Endodermal cell (in vitro differentiated cells): Measurements from ENCODE around the gene NDUFS3. TPM values are rescaled to one million over a fixed set of nuclear protein-coding genes. Genes with fewer than 3 reads are reported as not detected.
A peak's percentile ranks its signal among the peaks of the same experiment; 100 is the strongest.

Source experiments
- DNase-seq: peaks from one replicate; pipeline ENCODE4 v3.0.0-alpha.2; 2017
- H3K27ac ChIP-seq: 2 replicates; pipeline ENCODE4 v1.5.1; 2013; ENCODE audit warnings: mild to moderate bottlenecking, low read depth, low read length, moderate library complexity
- H3K27me3 ChIP-seq: 2 replicates; pipeline ENCODE4 v1.6.1; 2013; ENCODE audit warnings: mild to moderate bottlenecking, low read length, moderate library complexity; ENCODE audit not compliant: insufficient read depth, control insufficient read depth, poor library complexity, severe bottlenecking
- H3K36me3 ChIP-seq: 2 replicates; pipeline ENCODE4 v1.7.0; 2013; ENCODE audit warnings: mild to moderate bottlenecking, low read length, moderate library complexity; ENCODE audit not compliant: control insufficient read depth, insufficient read depth
- H3K4me1 ChIP-seq: one replicate; pipeline ENCODE4 v1.7.0; 2013; ENCODE audit warnings: low read length; ENCODE audit not compliant: control insufficient read depth, insufficient read depth
- H3K4me3 ChIP-seq: 2 replicates; pipeline ENCODE4 v1.5.1; 2013; ENCODE audit warnings: mild to moderate bottlenecking, low read length, moderate library complexity
- H3K9ac ChIP-seq: 2 replicates; pipeline ENCODE4 v1.6.1; 2013; ENCODE audit warnings: mild to moderate bottlenecking, low read length, moderate library complexity; ENCODE audit not compliant: poor library complexity, severe bottlenecking; ENCODE audit errors: extremely low read depth
- H3K9me3 ChIP-seq: 2 replicates; pipeline ENCODE4 v1.6.1; 2013; ENCODE audit warnings: mild to moderate bottlenecking, low read length, moderate library complexity; ENCODE audit not compliant: control insufficient read depth
- H3K27ac Mint-ChIP-seq: 2 replicates; pipeline ENCODE4 v1.8.0; 2020; ENCODE audit warnings: mixed read lengths
- H3K27me3 Mint-ChIP-seq: 2 replicates; pipeline ENCODE4 v1.8.0; 2021; ENCODE audit warnings: mild to moderate bottlenecking, mixed read lengths; ENCODE audit not compliant: insufficient read depth
- H3K36me3 Mint-ChIP-seq: 2 replicates; pipeline ENCODE4 v1.8.0; 2020; ENCODE audit warnings: low read depth, mixed read lengths
- H3K4me1 Mint-ChIP-seq: 2 replicates; pipeline ENCODE4 v1.8.0; 2020; ENCODE audit warnings: mixed read lengths
- H3K4me3 Mint-ChIP-seq: 2 replicates; pipeline ENCODE4 v1.8.0; 2020; ENCODE audit warnings: mild to moderate bottlenecking, moderate library complexity, mixed read lengths
- H3K9me3 Mint-ChIP-seq: 2 replicates; pipeline ENCODE4 v1.8.0; 2020; ENCODE audit warnings: mild to moderate bottlenecking, mixed read lengths
- WGBS, 2 experiments: methylation state at CpG; one replicate each; pipeline versions ENCODE4 v1.1.5 to v1.1.7; 2013; ENCODE audit warnings: missing lambda C conversion rate in 2 of 2, mixed read lengths in 1 of 2; ENCODE audit not compliant: insufficient coverage in 1 of 2, insufficient read length in 1 of 2; 5-methylcytosine and 5-hydroxymethylcytosine counted together
- total RNA-seq, 2 donors: library from RNA; stranded (reverse); fragmentation: NEBNext Ultra II Directional in 1 of 2; extraction: Animal tissue kit (Norgen Biotek cat#: 25700) in 1 of 2; gene quantifications; 2 replicates in 1 of 2; 3 replicates in 1 of 2; pipeline ENCODE4 v1.2.1, GENCODE V29; 2021
- TF ChIP-seq, protein P1 (sequence below): fragments of 200-600 bp; sonication (generic); conservative IDR thresholded peaks from 2 replicates; pipeline ENCODE4 v1.5.0; 2021; ENCODE audit warnings: antibody characterized with exemption, mild to moderate bottlenecking

Gene NDUFS3
- total RNA-seq, 2 donors from 2014 or later = 104 to 106 TPM

DNA sequence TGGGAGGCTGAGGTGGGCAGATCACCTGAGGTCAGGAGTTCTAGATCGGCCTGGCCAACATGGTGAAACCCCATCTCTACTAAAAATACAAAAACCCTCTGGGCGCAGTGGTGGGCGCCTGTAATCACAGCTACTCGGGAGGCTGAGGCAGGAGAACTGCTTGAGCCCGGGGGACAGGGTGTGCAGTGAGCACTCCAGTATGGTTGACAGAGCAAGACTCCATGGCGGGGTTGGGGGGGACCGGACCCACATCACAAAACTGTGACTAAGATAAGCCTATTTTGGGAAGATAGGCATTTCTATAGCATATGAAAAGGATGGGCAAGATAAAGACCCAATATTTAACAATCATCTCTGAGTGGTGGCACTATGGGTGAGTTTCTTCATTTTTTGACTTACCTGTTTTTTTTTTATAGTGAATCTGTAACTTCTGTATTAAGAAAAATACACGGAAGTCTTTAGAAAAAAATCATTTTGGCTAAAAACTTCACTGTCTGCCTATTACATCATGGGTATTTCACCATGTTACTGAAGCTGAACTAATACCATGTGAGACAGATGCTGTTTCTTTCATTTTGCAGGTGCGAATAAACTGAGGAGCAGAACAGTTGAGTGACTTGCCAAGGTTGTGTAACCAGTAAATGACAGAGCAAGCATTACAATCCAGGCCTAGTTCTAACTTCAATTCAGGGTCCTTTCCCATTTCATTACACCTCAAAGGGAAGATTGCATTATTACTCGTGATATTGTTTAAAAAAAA is 28.4 kb upstream of the NDUFS3 start:
- DNase-seq = no peak
- H3K27ac Mint-ChIP-seq = no peak overlapping the region
- H3K36me3 ChIP-seq = peaks cover 44% of the 10 kb centered on the region
- peak overlapping the region; percentile 88 for H3K4me3 ChIP-seq
- no peaks in the 10 kb centered on the region for H3K27me3 ChIP-seq
- no peak overlapping the region for H3K9ac ChIP-seq
- peak overlapping the region; percentile 97 for H3K4me3 Mint-ChIP-seq
- 85 to 90% methylated on average over 4 to 9 of the region's 10 CpGs for WGBS, 2 experiments
- H3K4me1 Mint-ChIP-seq = peaks cover 11% of the 10 kb centered on the region
- no peaks in the 10 kb centered on the region for H3K27me3 Mint-ChIP-seq
- H3K4me1 ChIP-seq = no peaks in the 10 kb centered on the region
- TF ChIP-seq, protein P1, sequence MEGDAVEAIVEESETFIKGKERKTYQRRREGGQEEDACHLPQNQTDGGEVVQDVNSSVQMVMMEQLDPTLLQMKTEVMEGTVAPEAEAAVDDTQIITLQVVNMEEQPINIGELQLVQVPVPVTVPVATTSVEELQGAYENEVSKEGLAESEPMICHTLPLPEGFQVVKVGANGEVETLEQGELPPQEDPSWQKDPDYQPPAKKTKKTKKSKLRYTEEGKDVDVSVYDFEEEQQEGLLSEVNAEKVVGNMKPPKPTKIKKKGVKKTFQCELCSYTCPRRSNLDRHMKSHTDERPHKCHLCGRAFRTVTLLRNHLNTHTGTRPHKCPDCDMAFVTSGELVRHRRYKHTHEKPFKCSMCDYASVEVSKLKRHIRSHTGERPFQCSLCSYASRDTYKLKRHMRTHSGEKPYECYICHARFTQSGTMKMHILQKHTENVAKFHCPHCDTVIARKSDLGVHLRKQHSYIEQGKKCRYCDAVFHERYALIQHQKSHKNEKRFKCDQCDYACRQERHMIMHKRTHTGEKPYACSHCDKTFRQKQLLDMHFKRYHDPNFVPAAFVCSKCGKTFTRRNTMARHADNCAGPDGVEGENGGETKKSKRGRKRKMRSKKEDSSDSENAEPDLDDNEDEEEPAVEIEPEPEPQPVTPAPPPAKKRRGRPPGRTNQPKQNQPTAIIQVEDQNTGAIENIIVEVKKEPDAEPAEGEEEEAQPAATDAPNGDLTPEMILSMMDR = no peak
- no peak overlapping the region for H3K27ac ChIP-seq
- no peaks in the 10 kb centered on the region for H3K9me3 Mint-ChIP-seq
- H3K36me3 Mint-ChIP-seq = peaks cover 17% of the 10 kb centered on the region
- no peaks in the 10 kb centered on the region for H3K9me3 ChIP-seq

DNA sequence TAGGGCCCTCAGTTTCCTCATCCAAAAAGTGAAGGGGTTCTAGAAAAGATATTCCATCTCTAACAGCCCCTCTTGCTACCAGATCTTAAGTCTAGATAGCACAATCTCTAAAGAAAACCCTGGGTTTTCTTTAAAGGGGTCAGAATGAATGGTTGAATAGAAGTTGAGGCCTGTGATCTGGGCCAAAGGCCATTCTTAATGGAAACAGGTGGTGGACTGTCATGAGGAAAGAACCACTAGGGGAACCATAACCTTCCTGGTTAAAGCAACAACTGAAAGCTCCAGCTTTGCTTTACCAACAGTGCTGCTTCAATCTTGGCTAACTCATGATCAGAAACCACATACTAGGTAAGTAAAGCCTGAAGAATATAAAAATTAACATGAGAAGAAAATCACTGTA is 27.8 kb upstream of the NDUFS3 start:
- Histone ChIP-seq H3K27ac (no peak overlapping the region), H3K4me1 (no peaks in the 10 kb centered on the region), H3K4me3 (peak overlapping the region; percentile 88), H3K9me3 (no peaks in the 10 kb centered on the region), H3K27me3 (no peaks in the 10 kb centered on the region), H3K9ac (peak overlapping the region; percentile 94), H3K36me3 (peaks cover 44% of the 10 kb centered on the region)
- peaks cover 17% of the 10 kb centered on the region for H3K36me3 Mint-ChIP-seq
- peak overlapping the region; percentile 97 for H3K4me3 Mint-ChIP-seq
- peak overlapping the region; percentile 98 for H3K27ac Mint-ChIP-seq
- H3K9me3 Mint-ChIP-seq = no peaks in the 10 kb centered on the region
- peaks cover 11% of the 10 kb centered on the region for H3K4me1 Mint-ChIP-seq
- H3K27me3 Mint-ChIP-seq = no peaks in the 10 kb centered on the region
- no peak for DNase-seq
- TF ChIP-seq, protein P1 = peak; percentile 76

DNA sequence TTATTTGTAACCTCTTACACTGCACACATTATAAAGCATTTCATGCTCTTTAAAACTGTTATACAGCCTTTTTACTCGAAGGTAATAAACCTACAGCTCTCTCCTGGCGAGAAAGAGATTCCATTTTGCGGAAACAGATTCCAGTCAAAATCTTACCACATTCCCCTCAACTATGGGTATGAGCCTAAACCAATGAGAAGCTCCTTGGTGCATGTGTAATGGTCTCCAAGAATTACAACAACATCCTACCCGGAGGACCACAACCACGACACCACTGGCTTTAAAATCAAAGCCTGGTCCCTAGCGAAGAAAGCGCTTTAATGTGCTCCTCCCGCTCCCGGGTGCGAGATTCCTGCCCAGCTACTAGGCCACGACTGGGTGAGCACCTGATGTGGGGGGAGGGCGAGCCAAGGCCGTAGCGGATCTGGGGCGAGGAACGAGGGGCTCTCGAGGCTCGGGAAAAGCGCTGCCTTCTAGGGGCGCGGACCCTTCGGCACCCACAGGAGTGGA is 26.8 kb upstream of the NDUFS3 start:
- H3K27me3 ChIP-seq = no peaks in the 10 kb centered on the region
- peaks cover 11% of the 10 kb centered on the region for H3K36me3 Mint-ChIP-seq
- H3K4me3 ChIP-seq = peak overlapping the region; percentile 88
- TF ChIP-seq, protein P1 = no peak
- peaks cover 35% of the 10 kb centered on the region for H3K36me3 ChIP-seq
- H3K9me3 ChIP-seq = no peaks in the 10 kb centered on the region
- no peaks in the 10 kb centered on the region for H3K9me3 Mint-ChIP-seq
- peak; percentile 80 for DNase-seq
- 0 to 1% methylated on average over 7 to 22 of the region's 22 CpGs for WGBS, 2 experiments
- H3K27me3 Mint-ChIP-seq = no peaks in the 10 kb centered on the region
- H3K27ac ChIP-seq = peak overlapping the region; percentile 65
- H3K9ac ChIP-seq = peak overlapping the region; percentile 94
- H3K4me1 ChIP-seq = no peaks in the 10 kb centered on the region
- H3K4me3 Mint-ChIP-seq = peak overlapping the region; percentile 97
- peaks cover 11% of the 10 kb centered on the region for H3K4me1 Mint-ChIP-seq
- H3K27ac Mint-ChIP-seq = peak overlapping the region; percentile 98
